T47D (cell line): ENCODE results near the gene ERN2.
"Not testable (repeated sequence)": the region's sequence is repeated elsewhere in the genome, so short reads cannot be mapped to it uniquely, and the experiment has no call there.

Experiments
- DNase-seq, 2 experiments: peaks; one replicate each; pipeline versions ENCODE4 v3.0.0 to v3.0.0-alpha.2; 2011 to 2012; ENCODE audit warnings: low read depth in 1 of 2, low spot score in 1 of 2
- JUND ChIP-seq: IDR thresholded peaks from 2 replicates; pipeline ENCODE4 v1.6.1; 2012; ENCODE audit warnings: low read depth
- in situ Hi-C: cut with HindIII; loops from 2 replicates; pipeline ENCODE4 v1.10.0; 2016; ENCODE audit warnings: low sequenced_read_pairs, low pct_unique_long_range_greater_than_20kb

The ERN2 gene

DNA sequence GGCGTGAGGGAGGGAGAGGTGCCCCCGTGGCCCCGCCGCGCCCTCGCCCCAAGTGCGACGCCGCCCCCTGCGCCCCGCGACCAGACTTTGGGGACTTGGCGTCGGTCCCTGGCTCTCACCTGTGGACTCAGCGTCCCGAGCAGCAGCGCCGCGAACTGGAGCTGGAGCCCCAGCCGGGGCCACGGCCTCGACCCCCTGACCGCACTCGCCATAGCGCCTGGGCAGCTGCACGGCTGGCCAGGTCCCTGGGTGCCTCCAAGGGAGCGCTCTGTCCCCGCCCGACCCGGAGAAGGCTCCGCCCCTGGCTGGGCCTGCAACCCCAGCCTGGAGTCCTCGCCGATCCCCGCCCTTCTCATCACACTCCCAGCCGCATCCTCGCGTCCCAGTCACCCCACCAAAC lies at the start of gene ERN2:
ERN2 (minus strand) TSS at position 247 of the 400 bp plus-strand sequence; CDS start at position 212, 35 bp downstream.
- no peak for DNase-seq
- in situ Hi-C loops = no loop called here
- no peak for TF ChIP-seq JUND

DNA sequence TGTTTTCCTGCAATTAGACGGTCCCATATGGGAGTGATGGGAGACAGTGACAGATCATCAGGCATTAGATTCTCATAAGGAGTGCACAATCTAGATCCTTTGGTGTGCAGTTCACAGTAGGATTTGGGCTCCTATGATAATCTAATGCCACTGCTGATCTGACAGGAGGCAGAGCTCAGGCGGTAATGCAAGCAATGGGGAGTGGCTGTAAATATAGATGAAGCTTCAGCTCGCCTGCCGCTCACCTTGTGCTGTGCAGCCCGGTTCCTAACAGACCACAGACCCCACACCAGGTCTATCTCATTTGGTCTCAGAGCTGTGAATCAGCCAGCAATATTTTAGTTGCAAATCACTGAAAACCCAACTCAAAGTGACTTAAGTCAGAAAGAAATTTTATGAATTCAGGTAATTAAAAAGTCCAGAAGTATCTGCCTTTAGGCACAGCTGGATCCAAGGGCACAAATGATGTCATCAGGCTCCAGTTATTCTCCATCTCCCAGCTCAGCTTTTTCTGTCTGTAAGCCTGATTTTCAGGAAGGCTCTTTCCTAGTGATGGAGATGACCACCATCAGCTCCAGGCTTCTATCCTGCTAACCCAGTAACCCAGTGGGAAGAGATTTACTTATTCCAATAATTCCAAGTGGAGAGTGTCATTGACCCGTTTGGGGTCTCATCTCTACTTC lies 45.1 kb upstream of the ERN2 start:
- in situ Hi-C loops = no loop called here
- no peak for DNase-seq
- TF ChIP-seq JUND = no peak

DNA sequence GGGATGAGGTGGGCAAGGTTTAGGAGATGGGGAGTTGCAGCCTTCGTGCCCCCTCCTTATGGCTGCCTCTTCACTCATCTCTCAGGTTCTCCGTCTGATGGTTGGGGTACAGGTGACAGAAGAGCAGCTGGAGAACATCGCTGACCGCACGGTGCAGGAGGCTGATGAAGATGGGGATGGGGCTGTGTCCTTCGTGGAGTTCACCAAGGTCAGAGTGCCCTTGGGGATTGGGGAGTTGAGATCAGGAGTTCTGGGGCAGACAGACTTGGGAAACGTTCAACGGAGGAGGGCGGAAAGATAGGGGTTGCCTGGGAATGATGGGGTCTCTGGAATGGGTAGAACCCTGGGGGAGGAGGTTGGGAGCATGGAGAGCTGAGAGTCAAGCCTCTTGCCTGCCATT lies 44.1 kb upstream of the ERN2 start:
- in situ Hi-C loops = no loop called here
- no peak for DNase-seq
- TF ChIP-seq JUND = no peak

DNA sequence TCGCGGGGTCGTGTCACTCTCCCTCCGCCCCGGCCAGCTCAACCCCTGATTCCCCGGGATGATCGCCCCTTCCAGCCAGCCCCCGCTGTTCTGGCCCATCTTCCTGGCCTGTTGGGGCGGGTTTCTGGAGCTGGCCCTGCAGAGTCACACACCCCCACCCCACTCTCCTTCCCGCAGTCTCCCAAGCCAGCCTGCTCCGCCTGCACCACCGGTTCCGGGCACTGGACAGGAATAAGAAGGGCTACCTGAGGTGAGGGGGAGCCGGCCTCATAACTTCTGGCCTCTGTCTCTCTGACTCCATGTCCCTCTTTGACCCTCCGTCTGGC lies 42.4 kb upstream of the ERN2 start:
- DNase-seq = no peak
- in situ Hi-C loops = no loop called here
- no peak for TF ChIP-seq JUND

DNA sequence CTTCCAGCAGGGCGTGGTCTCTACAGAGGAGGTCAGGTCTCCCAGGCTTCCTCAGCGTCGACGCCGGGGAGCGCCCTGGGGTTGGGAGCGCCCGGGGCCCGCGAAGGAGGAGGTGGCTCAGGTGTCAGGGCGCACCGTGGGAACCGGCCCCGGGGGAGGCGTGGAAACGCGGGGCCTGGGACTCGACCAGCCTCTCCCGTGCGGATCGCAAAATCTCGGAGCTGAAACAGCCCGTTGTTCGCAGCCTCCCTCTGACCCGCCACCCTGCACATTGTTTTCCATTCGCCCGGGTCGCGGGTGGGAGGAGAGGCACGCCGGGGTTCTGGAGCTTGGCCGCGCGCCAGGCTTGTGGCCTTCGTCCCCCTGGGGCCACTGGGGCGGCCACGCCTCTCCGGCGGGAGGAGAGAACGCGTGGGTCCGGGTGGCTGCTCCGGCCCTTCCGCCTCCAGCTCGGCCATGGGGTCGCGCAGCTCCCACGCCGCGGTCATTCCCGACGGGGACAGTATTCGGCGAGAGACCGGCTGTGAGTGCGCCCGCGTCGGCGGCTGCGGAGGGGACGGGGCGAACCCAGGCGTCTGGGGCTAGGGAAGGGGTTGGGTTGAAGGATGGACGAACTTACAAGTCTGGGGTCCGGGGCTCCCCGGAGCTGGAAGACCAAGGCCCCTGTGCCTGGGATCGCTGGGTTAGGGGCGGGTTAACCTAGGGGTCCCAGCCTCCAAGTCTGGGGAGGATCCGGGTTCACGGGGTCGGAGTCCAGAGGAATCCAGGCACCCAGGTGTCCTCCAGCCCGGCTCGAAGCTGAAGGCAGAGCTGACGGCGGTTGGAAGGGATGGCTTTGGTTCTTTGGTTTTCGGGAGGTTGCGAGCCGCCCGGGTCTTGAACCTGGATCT lies 41.8 kb upstream of the ERN2 start, which contains the start of gene CHP2:
CHP2 (plus strand) TSS at position 433 of the 890 bp plus-strand sequence; CDS start at position 457, 24 bp downstream.
- in situ Hi-C loops = no loop called here
- TF ChIP-seq JUND = no peak
- peak in 1 of 2 experiments; percentile 46 for DNase-seq

DNA sequence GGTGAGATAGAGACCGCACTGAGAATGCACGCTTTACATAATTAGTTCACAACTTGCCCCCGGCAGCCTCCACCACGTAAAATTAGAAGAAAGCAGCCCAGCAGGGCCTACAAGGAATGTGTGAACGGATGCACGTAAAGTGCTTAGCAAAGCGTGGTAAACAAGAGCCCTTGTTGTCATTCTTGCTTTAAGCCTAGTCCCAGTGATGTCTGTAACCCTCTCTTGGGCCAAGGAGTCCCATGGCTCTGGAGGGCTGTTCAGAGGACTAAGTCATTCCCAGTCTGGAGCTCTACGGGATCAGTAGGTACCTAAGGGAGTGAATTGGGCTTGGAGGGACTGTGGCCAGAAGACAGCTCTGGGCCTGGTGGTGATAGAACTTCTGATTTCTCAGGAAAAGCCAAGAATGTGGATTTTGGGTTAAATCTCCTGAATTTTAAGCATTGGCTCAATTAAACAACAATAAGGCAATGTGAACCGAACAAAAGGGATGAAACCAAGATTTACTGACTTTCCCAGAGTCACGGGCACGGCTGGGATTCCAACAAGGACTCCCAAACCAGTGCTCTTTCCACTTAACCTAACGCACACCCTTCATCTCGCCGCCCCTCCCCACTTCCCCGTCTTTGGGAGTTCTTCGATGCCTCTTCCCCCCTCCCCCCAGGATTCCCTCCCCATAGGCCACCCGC lies 41.0 kb upstream of the ERN2 start:
- in situ Hi-C loops = no loop called here
- TF ChIP-seq JUND = no peak
- DNase-seq = no peak

DNA sequence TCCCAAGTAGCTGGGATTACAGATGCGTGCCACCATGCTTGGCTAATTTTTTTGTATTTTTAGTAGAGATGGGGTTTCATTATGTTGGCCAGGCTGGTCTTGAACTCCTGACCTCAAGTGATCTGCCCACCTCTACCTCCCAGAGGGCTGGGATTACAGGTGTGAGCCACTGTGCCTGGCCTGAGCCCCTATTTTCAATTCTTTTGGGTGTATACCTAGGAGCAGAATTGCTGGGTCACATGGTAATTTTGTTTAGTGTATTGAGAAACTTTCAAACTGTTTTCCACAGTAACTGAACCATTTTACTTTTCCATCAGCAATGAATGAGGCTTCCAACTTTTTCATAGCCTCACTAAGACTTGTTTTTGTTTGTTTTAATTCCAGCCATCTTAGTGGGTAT lies 38.0 kb upstream of the ERN2 start:
- in situ Hi-C loops = not testable (repeated sequence)

DNA sequence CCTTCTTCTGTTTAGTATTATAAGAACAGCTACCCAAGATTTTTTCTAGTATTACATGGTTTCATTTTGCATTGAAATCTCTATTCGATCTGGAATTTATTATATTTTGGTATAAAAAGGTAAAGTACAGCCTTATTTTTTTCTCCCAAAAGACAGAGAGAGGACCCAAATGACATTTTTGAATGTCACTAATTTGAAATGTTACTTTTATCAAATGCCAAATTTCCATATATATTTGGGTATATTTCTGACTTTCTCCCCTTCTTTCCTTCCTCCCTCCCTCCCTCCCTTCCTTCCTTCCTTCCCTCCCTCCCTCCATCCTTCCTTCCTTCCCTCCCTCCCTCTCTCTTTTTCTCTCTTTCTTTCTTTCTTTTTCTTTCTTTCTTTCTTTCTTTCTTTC lies 35.6 kb upstream of the ERN2 start:
- in situ Hi-C loops = no loop called here
- no peak for DNase-seq
- TF ChIP-seq JUND = no peak

More for the DNA sequence above, 38.0 kb upstream of the ERN2 start:
- DNase-seq = not testable (repeated sequence)

DNA sequence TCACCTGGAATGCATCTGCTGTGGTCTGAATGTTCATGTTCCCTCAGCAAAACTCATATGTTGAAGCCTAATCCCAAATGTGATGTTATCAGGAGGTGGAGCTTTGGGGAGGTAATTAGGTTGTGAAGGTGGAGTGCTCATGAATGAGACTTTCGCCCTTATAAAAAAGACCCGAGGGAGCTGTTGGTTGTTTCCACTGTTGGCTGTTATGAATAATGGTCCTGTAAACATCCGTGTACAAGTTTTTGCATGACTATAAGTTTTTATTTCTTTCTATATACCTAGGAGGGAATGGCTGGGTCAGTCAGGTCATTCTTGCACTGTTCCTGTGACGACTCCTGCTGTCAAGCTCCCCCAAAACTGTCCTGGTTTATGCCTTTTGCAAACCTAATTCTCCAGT lies 32.2 kb upstream of the ERN2 start:
- in situ Hi-C loops = no loop called here
- TF ChIP-seq JUND = no peak
- DNase-seq = no peak

DNA sequence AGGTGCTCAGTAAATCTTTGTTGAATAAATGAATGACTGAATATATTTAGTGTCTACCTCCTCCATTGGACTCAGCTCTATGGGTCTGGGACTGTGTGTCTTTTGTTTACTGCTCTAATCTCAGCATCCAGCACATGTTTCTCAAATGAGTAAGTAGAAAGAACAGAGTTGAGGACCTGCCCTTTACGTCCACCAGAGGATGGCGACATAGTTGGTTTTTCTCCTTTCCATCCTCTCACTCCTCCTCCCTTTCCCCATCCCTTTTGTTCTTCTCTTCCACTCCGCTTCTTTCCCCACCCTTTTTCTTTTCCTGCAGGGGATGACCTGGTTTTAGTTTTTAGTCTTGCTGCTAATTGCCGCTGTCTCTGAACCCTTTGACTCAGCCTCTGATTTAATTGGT lies 29.7 kb upstream of the ERN2 start:
- peak in 1 of 2 experiments; percentile 6 for DNase-seq
- no peak for TF ChIP-seq JUND
- in situ Hi-C loops = no loop called here

DNA sequence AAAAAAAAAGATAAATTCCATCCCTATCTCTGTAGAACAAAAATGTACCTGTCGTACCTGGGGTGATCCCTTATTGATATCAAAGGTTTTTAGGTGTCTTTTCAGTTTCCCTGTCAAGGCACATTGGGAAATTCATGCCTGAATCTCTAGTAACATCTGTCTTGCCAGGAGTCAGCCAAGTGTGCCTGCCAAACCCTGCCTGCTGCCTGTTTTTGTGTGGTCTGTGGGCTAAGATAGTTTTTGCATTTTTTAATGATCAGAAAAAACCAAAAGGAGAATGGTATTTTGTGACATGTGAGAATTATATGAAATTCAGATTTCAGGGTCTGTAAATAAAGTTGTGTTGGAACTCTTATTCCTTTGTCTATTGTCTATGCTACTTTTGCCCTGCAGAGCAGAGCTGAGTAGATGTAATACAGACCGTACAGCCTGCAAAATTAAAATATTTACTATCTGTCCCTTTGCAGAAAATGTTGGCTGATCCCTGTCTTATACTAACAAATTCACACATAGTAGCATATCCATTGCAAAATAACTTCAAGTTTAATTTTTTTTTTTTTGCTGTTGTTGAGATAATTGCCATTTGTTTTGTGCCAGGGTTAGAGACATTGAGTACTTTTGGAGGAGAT lies 28.8 kb upstream of the ERN2 start:
- TF ChIP-seq JUND = no peak
- in situ Hi-C loops = no loop called here
- no peak for DNase-seq

DNA sequence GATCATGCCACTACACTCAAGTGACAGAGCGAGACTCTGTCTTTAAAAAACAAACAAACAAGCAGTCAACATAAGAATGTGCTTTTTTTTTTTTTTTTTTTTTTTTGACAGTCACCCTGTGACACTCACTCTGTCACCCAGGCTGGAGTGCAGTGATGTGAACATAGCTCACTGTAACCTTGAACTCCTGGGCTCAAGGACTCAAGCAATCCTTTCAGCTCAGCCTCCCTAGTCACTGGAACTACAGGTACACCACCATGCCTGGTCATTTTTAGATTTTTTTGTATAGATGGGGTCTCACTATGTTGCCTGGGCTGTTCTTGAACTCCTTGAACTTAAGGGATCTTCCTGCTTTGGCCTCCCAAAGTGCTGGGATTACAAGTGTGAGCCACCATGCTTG lies 26.5 kb upstream of the ERN2 start:
- no peak for DNase-seq
- in situ Hi-C loops = no loop called here
- TF ChIP-seq JUND = no peak

DNA sequence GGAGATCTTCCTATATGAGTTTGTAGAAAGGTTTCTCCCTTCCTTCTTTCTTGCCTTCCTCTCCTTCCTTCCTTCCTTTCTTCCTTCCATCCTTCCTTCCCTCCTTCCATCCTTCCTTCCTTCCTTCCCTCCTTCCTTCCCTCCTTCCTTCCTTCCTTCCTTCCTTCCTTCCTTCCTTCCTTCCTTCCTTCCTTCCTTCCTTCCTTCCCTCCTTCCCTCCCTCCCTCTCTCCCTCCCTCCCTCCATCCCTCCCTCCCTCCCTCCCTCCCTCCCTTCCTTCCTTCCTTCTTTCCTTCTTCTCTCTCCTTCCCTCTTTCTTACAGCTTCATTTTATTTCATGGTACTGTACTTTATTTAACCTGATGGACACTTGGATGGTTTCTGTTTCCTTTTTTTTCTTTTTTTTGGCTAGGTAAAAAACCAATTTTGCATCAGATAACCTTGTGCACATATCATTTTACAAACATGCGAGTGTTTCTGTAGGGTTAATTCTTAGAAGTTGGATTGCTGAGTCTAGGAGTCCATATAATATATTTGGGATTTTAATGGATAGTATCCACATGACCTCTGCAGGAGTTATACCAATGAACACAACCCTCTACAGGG lies 24.5 kb upstream of the ERN2 start:
- in situ Hi-C loops, DNase-seq: not testable (repeated sequence)
